Duodenal mucosa (tissue), 2 donors: Measurements from ENCODE around the gene CASKIN1.
"Not testable (repeated sequence)": the region's sequence is repeated elsewhere in the genome, so short reads cannot be mapped to it uniquely, and the experiment has no call there.

Experiments used
- H3K27ac ChIP-seq: one replicate; pipeline ENCODE4 v1.7.0; 2013; ENCODE audit warnings: low read depth, low read length
- H3K27me3 ChIP-seq, 2 donors: one replicate each; pipeline ENCODE4 v1.7.0; 2013; ENCODE audit warnings: low read length in 2 of 2, control low read depth in 1 of 2; ENCODE audit not compliant: insufficient read depth in 2 of 2, control insufficient read depth in 1 of 2
- H3K36me3 ChIP-seq, 2 donors: one replicate each; pipeline ENCODE4 v1.7.0; 2013; ENCODE audit warnings: low read length in 2 of 2, control low read depth in 1 of 2; ENCODE audit not compliant: insufficient read depth in 2 of 2, control insufficient read depth in 1 of 2
- H3K4me1 ChIP-seq, 2 donors: one replicate each; pipeline ENCODE4 v1.7.0; 2013; ENCODE audit warnings: low read length in 2 of 2, control low read depth in 1 of 2; ENCODE audit not compliant: insufficient read depth in 2 of 2, control insufficient read depth in 1 of 2
- H3K4me3 ChIP-seq, 2 donors: one replicate each; pipeline ENCODE4 v1.7.0; 2013; ENCODE audit warnings: low read length in 2 of 2, low read depth in 1 of 2
- H3K9ac ChIP-seq, 2 donors: one replicate each; pipeline ENCODE4 v1.7.0; 2013; ENCODE audit warnings: low read length in 2 of 2, low read depth in 1 of 2
- H3K9me3 ChIP-seq, 2 donors: one replicate each; pipeline ENCODE4 v1.7.0; 2013; ENCODE audit warnings: low read length in 2 of 2, control low read depth in 1 of 2; ENCODE audit not compliant: control insufficient read depth in 1 of 2

Gene CASKIN1, protein sequence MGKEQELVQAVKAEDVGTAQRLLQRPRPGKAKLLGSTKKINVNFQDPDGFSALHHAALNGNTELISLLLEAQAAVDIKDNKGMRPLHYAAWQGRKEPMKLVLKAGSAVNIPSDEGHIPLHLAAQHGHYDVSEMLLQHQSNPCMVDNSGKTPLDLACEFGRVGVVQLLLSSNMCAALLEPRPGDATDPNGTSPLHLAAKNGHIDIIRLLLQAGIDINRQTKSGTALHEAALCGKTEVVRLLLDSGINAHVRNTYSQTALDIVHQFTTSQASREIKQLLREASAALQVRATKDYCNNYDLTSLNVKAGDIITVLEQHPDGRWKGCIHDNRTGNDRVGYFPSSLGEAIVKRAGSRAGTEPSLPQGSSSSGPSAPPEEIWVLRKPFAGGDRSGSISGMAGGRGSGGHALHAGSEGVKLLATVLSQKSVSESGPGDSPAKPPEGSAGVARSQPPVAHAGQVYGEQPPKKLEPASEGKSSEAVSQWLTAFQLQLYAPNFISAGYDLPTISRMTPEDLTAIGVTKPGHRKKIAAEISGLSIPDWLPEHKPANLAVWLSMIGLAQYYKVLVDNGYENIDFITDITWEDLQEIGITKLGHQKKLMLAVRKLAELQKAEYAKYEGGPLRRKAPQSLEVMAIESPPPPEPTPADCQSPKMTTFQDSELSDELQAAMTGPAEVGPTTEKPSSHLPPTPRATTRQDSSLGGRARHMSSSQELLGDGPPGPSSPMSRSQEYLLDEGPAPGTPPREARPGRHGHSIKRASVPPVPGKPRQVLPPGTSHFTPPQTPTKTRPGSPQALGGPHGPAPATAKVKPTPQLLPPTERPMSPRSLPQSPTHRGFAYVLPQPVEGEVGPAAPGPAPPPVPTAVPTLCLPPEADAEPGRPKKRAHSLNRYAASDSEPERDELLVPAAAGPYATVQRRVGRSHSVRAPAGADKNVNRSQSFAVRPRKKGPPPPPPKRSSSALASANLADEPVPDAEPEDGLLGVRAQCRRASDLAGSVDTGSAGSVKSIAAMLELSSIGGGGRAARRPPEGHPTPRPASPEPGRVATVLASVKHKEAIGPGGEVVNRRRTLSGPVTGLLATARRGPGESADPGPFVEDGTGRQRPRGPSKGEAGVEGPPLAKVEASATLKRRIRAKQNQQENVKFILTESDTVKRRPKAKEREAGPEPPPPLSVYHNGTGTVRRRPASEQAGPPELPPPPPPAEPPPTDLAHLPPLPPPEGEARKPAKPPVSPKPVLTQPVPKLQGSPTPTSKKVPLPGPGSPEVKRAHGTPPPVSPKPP (N-terminal part only)

DNA sequence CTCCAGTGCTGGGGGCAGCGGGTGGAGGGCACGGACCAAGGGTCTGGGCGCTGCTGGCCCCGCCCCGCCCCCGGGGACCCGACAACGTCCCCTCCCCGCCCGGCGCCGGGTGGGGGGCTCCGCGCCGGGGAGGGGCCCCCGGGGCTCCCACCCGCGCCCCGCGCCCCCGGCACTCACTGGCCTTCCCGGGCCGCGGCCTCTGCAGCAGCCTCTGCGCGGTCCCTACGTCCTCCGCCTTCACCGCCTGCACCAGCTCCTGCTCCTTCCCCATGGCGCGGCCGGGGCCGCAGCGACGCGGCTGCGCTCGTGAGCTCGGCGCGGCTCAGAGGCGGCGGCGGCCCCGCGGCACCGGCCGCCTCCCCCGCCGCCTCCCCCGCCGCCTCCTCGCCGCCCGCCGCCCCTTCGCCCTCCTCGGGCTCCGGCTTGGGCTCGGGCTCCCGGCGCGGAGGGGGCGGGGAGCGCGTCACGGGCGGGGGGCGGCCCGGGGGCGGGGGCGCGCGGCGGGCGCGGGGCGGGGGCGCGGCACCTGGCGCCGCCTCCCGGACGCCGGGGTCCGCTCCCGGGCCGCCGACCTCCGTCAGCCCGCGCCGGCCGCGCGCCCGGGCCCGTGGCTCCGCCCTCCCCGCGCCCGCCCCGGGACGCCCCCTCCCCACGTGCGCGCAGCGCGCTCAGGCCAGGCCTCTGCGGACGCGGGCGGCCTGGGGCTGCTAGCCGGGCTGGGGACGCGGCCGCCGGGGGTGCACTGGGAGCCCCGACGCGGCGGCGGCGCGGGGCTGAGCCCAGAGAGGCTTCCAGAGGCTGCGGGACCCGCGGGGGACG lies at the start of gene CASKIN1:
TSS of gene CASKIN1 (minus strand) at position 444 of the 819 bp plus-strand sequence. CDS start at position 271, 173 bp downstream.
- Histone ChIP-seq H3K4me1 (peaks cover 0 to 12% of the 10 kb centered on the region in 2 donors), H3K27ac (no peak within 1 kb of the TSS), H3K36me3 (no peaks in the 10 kb centered on the region), H3K9ac (no peak within 1 kb of the TSS), H3K27me3 (peaks cover 41 to 43% of the 10 kb centered on the region in 2 donors), H3K9me3 (no peaks in the 10 kb centered on the region), H3K4me3 (no peak within 1 kb of the TSS)

- H3K9me3 ChIP-seq = no peaks in the 10 kb centered on the region
- H3K4me1 ChIP-seq = peaks cover 0 to 3% of the 10 kb centered on the region in 2 donors
- no peak overlapping the region for H3K9ac ChIP-seq
- no peak overlapping the region for H3K27ac ChIP-seq
- H3K4me3 ChIP-seq = no peak overlapping the region
- H3K27me3 ChIP-seq = no peaks in the 10 kb centered on the region
- H3K36me3 ChIP-seq = peaks cover 30 to 49% of the 10 kb centered on the region in 2 donors
Observed at GRCh38 chr16:2244926-2245795, 48.8 kb upstream of the CASKIN1 start.

DNA sequence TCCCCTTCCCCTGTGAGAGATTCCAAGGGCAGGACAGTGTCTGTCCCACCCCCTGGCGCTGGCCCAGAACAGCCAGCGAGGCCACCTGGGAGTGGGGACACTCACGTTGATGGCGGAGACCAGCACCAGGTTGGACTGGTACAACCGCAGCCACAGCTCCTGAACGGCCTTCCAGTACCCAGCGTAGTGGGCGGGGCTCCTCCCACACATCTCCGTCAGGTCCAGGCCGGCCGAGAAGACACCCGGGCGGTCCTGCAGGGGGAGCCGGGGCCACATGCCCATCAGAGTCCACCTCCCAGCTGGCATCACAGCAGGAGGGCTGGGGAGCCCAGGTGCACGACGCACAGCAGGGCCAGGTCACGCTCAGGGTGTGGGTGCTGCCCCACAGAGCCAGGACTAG lies 47.9 kb upstream of the CASKIN1 start:
- Histone ChIP-seq H3K27me3 (no peaks in the 10 kb centered on the region), H3K4me1 (no peaks in the 10 kb centered on the region), H3K4me3 (no peak overlapping the region), H3K9me3 (no peaks in the 10 kb centered on the region), H3K36me3 (peaks cover 30 to 49% of the 10 kb centered on the region in 2 donors), H3K27ac (no peak overlapping the region), H3K9ac (no peak overlapping the region)

DNA sequence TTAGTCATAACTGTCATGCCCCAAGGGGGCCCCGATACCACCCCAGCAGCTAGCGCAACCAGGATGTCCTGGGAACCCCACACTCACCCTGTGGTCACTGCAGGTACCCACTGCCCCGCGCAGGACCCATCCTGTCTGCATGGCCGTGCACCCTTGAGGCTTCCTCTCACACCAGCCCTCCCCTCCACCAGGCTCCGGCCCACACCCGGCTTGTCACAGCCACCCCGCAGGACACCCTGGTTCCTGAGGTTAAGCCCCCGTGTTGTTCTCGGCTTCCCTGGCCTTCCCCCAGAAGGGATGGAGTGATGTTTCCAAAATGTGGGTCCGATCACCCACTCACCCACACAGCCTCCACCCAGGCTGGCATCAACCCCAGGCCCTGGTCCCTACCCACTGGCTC lies 47.4 kb upstream of the CASKIN1 start:
- Histone ChIP-seq H3K9me3 (no peaks in the 10 kb centered on the region), H3K9ac (no peak overlapping the region), H3K27ac (no peak overlapping the region), H3K27me3 (no peaks in the 10 kb centered on the region), H3K4me3 (no peak overlapping the region), H3K36me3 (peaks cover 30 to 49% of the 10 kb centered on the region in 2 donors), H3K4me1 (no peaks in the 10 kb centered on the region)

GRCh38 chr16:2243031-2243528 lies 46.7 kb upstream of the CASKIN1 start:
- peaks cover 0 to under 1% of the 10 kb centered on the region in 2 donors for H3K4me1 ChIP-seq
- H3K9me3 ChIP-seq = no peaks in the 10 kb centered on the region
- H3K27ac ChIP-seq = no peak overlapping the region
- H3K4me3 ChIP-seq = no peak overlapping the region
- H3K27me3 ChIP-seq = peaks cover 3 to 5% of the 10 kb centered on the region in 2 donors
- peaks cover 30 to 49% of the 10 kb centered on the region in 2 donors for H3K36me3 ChIP-seq
- H3K9ac ChIP-seq = no peak overlapping the region

DNA sequence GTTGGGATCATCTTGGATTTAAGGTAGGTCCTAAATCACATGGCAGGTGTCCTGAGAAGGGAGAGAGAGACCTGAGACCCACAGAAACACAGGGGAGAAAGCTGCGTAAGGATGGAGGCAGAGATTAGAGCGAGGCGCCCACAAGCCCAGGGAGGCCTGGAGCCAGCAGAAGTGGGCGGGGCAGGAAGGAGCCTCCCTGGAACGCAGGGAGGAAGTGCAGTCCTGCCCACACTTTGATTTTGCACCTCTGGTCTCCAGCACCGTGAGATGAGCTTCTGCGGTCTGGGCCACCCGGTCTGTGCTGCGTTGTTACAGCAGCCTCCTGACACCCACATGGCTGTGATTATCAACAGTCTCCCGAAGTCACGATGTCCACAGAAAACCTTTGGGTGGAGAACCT lies 46.2 kb upstream of the CASKIN1 start:
- no peak overlapping the region for H3K27ac ChIP-seq
- H3K36me3 ChIP-seq = peaks cover 30 to 49% of the 10 kb centered on the region in 2 donors
- H3K4me1 ChIP-seq = peaks cover 0 to 6% of the 10 kb centered on the region in 2 donors
- peaks cover 7 to 10% of the 10 kb centered on the region in 2 donors for H3K27me3 ChIP-seq
- H3K4me3 ChIP-seq = no peak overlapping the region
- no peaks in the 10 kb centered on the region for H3K9me3 ChIP-seq
- no peak overlapping the region for H3K9ac ChIP-seq

- not testable (repeated sequence) for H3K9ac ChIP-seq, H3K9me3 ChIP-seq, H3K27ac ChIP-seq, H3K4me3 ChIP-seq
- peaks cover 0 to 17% of the 10 kb centered on the region in 2 donors for H3K4me1 ChIP-seq
- peaks cover 18 to 37% of the 10 kb centered on the region in 2 donors for H3K36me3 ChIP-seq
- H3K27me3 ChIP-seq = peaks cover 12 to 16% of the 10 kb centered on the region in 2 donors
Observed at GRCh38 chr16:2240331-2240730, 43.9 kb upstream of the CASKIN1 start.

DNA sequence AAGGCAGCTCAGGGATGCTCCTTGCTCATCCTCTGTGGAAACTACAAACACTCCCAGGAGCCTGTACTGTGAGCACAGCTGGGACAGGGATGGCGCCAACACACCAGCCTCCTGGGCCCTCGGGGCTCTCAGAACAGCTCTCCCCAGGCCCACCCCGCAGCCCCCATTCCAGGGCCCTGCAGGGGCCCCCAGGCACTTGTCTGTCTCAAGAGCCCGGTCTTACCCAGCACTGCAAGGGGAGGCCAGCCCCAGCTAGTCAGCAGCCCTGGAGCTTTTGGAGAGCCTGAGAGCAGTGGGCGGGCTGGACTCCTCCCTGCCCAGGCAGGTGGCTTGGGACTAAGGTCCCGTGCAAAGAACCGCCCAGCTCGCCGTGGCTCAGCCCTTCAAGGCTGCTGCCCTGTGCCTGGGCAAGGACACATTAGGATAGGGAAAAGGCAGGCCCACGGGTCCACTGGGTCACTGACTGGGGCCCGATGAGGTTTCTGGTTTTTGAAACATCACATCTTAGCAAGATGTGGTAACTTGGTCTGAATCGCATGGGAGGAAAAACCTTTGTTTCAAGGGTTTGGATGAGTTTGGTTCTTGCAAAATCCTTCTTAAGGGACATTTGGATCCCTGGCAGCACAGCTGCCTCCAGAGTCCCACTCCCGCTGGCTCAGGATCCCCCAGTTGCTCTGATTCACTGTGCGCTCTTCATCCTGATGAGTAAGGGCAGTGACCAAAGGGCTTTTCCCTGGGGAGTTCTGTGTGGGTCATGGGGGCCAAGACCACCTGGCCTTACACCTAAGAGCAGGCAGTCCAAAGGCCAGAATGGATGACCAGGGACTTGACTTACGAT lies 42.7 kb upstream of the CASKIN1 start:
- Histone ChIP-seq H3K4me3 (no peak overlapping the region), H3K9me3 (no peaks in the 10 kb centered on the region), H3K4me1 (peaks cover 0 to 17% of the 10 kb centered on the region in 2 donors), H3K27ac (no peak overlapping the region), H3K36me3 (peaks cover 19 to 36% of the 10 kb centered on the region in 2 donors), H3K9ac (no peak overlapping the region), H3K27me3 (peaks cover 16% of the 10 kb centered on the region in 2 donors)
